ENCODE results near the gene HPSE2. TPM values are rescaled to one million over a fixed set of nuclear protein-coding genes. Genes with fewer than 3 reads are reported as not detected.

The HPSE2 gene
- total and polyA plus RNA-seq, 3 experiments from 2014 or later: 0.07 to 1.2 TPM; not detected in 1

DNA sequence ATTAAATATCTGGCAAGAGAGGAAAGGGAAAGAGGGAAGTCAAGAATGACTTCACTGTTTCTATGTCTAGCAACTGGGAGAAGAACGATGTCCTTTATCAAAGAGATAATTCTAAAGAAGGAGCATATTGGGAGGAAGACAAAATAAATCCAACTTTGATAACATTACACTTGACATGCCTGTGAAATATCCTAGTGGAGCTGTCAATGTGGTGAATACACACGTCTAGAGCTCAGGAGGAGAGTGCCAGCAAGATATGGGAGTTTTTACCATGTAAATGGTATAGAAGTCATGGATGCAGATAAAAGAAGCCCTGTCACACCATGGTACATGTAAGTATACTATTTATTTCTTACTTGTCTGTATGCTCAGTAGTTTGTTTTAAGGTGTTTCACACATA is 356.7 kb downstream of the HPSE2 start:
- Histone ChIP-seq H3K36me3 (ENCODE audit: insufficient read depth, low read length) (no peaks in the 10 kb centered on the region), H3K9me3 (ENCODE audit: low read length) (no peaks in the 10 kb centered on the region), H3K27me3 (ENCODE audit: insufficient read depth, low read length, poor library complexity, severe bottlenecking) (no peaks in the 10 kb centered on the region), H3K27ac (ENCODE audit: low read depth, low read length) (no peak overlapping the region), H3K4me1 (ENCODE audit: insufficient read depth, low read length) (no peaks in the 10 kb centered on the region), H3K4me3 (ENCODE audit: low read length) (no peak overlapping the region)
- CTCF ChIA-PET: no interaction called here
- DNase-seq: no peak
- Mint-ChIP-seq H3K4me3 (no peak overlapping the region), H3K36me3 (no peaks in the 10 kb centered on the region), H3K4me1 (no peaks in the 10 kb centered on the region), H3K27me3 (no peaks in the 10 kb centered on the region), H3K9me3 (peaks cover 0 to 4% (median 0%) of the 10 kb centered on the region in 5 donors), H3K27ac (no peak overlapping the region)
- POLR2A ChIA-PET: no interaction called here

DNA sequence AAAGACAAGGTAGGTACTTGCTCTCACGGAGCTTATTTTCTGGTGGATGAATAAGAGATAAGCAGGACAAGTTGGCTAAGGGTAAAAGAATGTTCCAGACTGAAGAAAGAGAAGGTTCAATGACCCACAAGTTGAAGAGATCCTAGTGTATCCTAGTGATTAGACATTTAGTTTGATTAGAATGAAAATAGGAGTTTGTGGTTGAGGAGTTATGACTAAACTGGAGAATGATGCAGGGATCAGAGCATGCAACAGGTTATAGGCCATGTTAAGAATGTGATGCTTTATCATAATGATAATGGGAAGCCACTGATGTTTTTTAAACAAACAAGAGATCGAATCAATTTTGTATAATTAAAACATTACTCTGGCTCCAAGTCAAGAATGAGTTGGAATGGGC is 357.2 kb downstream of the HPSE2 start:
- Histone ChIP-seq H3K4me3 (ENCODE audit: low read length) (no peak overlapping the region), H3K4me1 (ENCODE audit: insufficient read depth, low read length) (no peaks in the 10 kb centered on the region), H3K9me3 (ENCODE audit: low read length) (no peaks in the 10 kb centered on the region), H3K36me3 (ENCODE audit: insufficient read depth, low read length) (no peaks in the 10 kb centered on the region), H3K27me3 (ENCODE audit: insufficient read depth, low read length, poor library complexity, severe bottlenecking) (no peaks in the 10 kb centered on the region), H3K27ac (ENCODE audit: low read depth, low read length) (no peak overlapping the region)
- DNase-seq: no peak
- no peak overlapping the region for H3K27ac Mint-ChIP-seq
- H3K4me1 Mint-ChIP-seq: no peaks in the 10 kb centered on the region
- H3K36me3 Mint-ChIP-seq: no peaks in the 10 kb centered on the region
- H3K27me3 Mint-ChIP-seq: no peaks in the 10 kb centered on the region
- ChIA-PET CTCF (no interaction called here), POLR2A (no interaction called here)
- H3K4me3 Mint-ChIP-seq: no peak overlapping the region
- H3K9me3 Mint-ChIP-seq: peaks cover 0 to 4% (median 0%) of the 10 kb centered on the region in 5 donors

DNA sequence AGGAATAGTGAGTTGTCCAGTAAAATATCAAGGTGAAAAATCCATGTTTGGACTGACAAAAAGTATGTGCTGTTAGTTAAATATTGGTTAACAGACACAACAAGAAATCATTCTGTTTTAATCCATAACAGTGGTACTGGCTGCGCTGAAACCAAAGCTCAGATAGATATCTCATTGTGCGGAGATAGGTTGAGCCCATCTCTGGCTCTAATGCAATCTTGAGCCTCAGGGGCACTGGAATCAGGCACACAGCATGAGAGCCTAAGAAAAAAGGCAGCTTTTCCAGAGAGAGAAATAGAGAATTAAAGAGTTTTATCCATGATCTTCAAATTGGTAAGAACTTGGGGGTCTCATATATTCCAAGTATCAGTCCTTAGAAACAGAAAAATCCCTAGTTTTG is 373.7 kb downstream of the HPSE2 start:
- no peaks in the 10 kb centered on the region for H3K4me1 ChIP-seq (ENCODE audit: insufficient read depth, low read length)
- Mint-ChIP-seq H3K4me3 (no peak overlapping the region), H3K4me1 (no peaks in the 10 kb centered on the region), H3K9me3 (peaks cover 0 to 9% (median 2%) of the 10 kb centered on the region in 5 donors), H3K36me3 (no peaks in the 10 kb centered on the region), H3K27me3 (peaks cover 4% of the 10 kb centered on the region in 2 donors), H3K27ac (no peak overlapping the region)
- H3K27ac ChIP-seq (ENCODE audit: low read depth, low read length): no peak overlapping the region
- no peak overlapping the region for H3K4me3 ChIP-seq (ENCODE audit: low read length)
- ChIA-PET POLR2A (no interaction called here), CTCF (no interaction called here)
- H3K27me3 ChIP-seq (ENCODE audit: insufficient read depth, low read length, poor library complexity, severe bottlenecking): no peaks in the 10 kb centered on the region
- no peak for DNase-seq
- no peaks in the 10 kb centered on the region for H3K9me3 ChIP-seq (ENCODE audit: low read length)
- no peaks in the 10 kb centered on the region for H3K36me3 ChIP-seq (ENCODE audit: insufficient read depth, low read length)

DNA sequence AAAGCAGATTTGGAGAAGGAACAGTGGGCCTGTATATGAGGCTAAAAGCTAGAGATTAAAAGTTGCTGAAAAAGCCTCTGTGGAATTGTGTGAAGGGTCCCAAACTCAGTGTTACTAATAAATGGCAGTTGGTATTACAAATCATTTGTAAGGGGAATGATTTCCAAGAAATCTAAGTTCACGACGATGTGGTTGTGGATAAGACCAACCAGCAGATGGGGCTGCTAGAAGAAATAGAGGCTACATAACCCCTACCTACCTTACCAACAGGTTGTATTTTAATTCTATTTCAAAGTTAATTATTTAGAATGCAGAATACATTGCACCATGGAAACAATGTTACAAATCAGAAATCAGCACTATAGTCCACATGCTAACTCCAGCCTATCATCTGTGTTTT is 377.1 kb downstream of the HPSE2 start:
- no peaks in the 10 kb centered on the region for H3K36me3 ChIP-seq (ENCODE audit: insufficient read depth, low read length)

DNA sequence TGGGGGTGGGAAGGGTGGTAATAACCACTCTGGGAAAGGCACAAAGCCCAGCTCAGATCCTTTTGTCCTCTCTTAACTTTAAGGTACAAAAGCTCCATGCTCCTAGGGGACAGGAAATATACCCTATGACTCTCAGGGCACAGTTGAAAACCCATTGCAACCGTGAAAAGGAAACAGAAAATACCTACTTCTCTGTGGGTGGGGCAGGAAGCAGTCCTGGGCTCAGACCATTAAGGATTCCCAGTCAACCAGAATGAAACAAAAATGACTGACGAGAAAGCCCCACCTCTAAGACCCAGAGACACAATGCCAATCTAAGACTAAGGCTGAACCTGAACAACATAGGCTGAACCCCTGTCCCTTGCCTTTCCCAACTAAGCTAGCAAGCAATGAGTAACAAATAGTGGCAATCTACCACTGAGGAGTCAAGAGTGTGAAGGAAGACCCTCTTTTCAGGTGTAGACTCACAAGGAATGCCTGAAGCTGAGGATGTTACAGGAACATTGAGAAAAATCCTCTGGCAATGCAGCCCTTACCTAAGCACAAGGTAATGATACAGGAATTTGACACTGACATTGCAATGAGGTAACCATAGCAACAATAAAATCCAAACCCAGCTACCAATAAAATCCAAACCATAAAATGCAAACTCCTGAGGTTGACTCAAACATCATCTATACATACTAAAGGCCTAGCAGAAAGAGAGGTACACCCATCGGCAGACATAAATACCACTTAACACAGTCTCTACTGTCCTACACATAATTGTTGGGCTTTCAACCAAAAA is 380.1 kb downstream of the HPSE2 start:
- ChIA-PET CTCF (no interaction called here), POLR2A (no interaction called here)
- peaks cover under 1 to 1% of the 10 kb centered on the region in 2 donors for H3K27me3 Mint-ChIP-seq
- no peaks in the 10 kb centered on the region for H3K4me1 Mint-ChIP-seq
- no peaks in the 10 kb centered on the region for H3K4me1 ChIP-seq (ENCODE audit: insufficient read depth, low read length)
- DNase-seq: no peak
- H3K27ac ChIP-seq (ENCODE audit: low read depth, low read length): no peak overlapping the region
- H3K4me3 ChIP-seq (ENCODE audit: low read length): no peak overlapping the region
- no peaks in the 10 kb centered on the region for H3K36me3 ChIP-seq (ENCODE audit: insufficient read depth, low read length)
- no peaks in the 10 kb centered on the region for H3K36me3 Mint-ChIP-seq
- peaks cover 0 to 4% (median 0%) of the 10 kb centered on the region in 5 donors for H3K9me3 Mint-ChIP-seq
- no peaks in the 10 kb centered on the region for H3K9me3 ChIP-seq (ENCODE audit: low read length)
- H3K4me3 Mint-ChIP-seq: no peak overlapping the region
- H3K27me3 ChIP-seq (ENCODE audit: insufficient read depth, low read length, poor library complexity, severe bottlenecking): no peaks in the 10 kb centered on the region
- H3K27ac Mint-ChIP-seq: no peak overlapping the region

More for the DNA sequence above, 377.1 kb downstream of the HPSE2 start:
- Mint-ChIP-seq H3K27me3 (peaks cover 2 to 4% of the 10 kb centered on the region in 2 donors), H3K36me3 (no peaks in the 10 kb centered on the region), H3K9me3 (no peaks in the 10 kb centered on the region), H3K4me1 (no peaks in the 10 kb centered on the region), H3K27ac (no peak overlapping the region), H3K4me3 (no peak overlapping the region)
- ChIA-PET CTCF (no interaction called here), POLR2A (no interaction called here)
- Histone ChIP-seq H3K27ac (ENCODE audit: low read depth, low read length) (no peak overlapping the region), H3K4me1 (ENCODE audit: insufficient read depth, low read length) (no peaks in the 10 kb centered on the region), H3K9me3 (ENCODE audit: low read length) (no peaks in the 10 kb centered on the region), H3K27me3 (ENCODE audit: insufficient read depth, low read length, poor library complexity, severe bottlenecking) (no peaks in the 10 kb centered on the region), H3K4me3 (ENCODE audit: low read length) (no peak overlapping the region)
- no peak for DNase-seq

DNA sequence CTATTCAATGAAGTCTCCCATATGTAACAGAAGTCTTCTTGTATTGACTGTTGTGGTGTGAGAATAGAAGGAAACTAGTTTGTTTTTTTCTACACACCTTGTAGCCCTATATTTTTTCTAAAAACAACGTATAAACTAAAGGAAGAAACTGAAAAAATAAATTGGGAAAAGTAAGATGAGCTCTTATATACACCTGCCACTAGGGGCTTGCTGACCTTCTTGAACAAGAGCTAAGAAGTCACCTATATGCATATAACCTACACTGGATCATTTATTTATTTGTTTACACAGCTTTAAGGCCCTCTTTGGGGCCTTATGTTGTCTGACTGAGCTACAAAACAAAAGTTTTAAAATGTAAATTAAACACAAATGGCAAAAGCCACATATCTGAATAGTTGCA is 383.0 kb downstream of the HPSE2 start:
- no peak overlapping the region for H3K4me3 ChIP-seq (ENCODE audit: low read length)
- H3K4me1 Mint-ChIP-seq: no peaks in the 10 kb centered on the region
- H3K9me3 Mint-ChIP-seq: peaks cover 0 to 4% (median 0%) of the 10 kb centered on the region in 5 donors
- no peaks in the 10 kb centered on the region for H3K4me1 ChIP-seq (ENCODE audit: insufficient read depth, low read length)
- H3K27me3 Mint-ChIP-seq: peaks cover 0 to 1% of the 10 kb centered on the region in 2 donors
- POLR2A ChIA-PET: no interaction called here
- H3K9me3 ChIP-seq (ENCODE audit: low read length): no peaks in the 10 kb centered on the region
- CTCF ChIA-PET: no interaction called here
- no peak overlapping the region for H3K27ac ChIP-seq (ENCODE audit: low read depth, low read length)
- H3K27me3 ChIP-seq (ENCODE audit: insufficient read depth, low read length, poor library complexity, severe bottlenecking): no peaks in the 10 kb centered on the region
- no peaks in the 10 kb centered on the region for H3K36me3 ChIP-seq (ENCODE audit: insufficient read depth, low read length)
- no peak for DNase-seq
- no peak overlapping the region for H3K27ac Mint-ChIP-seq
- no peaks in the 10 kb centered on the region for H3K36me3 Mint-ChIP-seq
- H3K4me3 Mint-ChIP-seq: no peak overlapping the region

DNA sequence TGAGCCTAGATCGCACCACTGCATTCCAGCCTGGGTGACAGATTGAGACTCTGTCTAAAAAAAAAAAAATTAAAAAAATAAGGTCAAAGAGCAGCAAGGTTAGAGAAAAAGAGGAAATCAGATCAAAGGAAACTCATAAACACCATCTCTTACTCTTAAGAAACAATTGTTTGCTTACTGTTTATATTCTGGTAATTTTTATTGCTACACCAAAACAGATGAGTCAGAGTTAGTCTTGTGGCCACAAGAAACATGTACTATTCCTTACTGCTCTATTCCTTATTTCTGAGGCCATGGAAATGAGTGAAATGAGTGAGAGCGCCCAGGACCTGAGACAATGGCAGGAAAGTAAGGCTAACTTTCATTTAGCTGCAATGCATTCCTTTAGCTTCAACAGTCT is 387.3 kb downstream of the HPSE2 start:
- CTCF ChIA-PET: no interaction called here
- peaks cover 0 to under 1% of the 10 kb centered on the region in 2 donors for H3K27me3 Mint-ChIP-seq

DNA sequence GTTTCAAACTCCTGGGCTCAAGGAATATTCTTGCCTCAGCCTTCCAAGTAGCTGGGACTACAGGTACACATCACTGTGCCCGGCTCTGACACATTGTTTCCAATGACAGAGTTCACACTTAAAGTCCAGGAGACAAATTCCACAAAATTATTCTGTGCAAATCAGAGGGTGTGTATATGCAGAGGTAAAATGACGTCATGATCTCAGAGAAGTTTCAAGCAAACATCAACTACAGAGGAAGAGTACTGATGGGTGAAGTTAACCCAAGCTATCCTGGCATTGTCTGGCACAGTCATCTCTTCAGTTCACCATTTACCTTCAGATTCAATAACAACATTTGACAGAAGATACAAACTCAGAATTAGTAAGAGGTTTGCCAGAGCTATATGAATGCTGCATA is 388.9 kb downstream of the HPSE2 start:
- Histone ChIP-seq H3K4me1 (ENCODE audit: insufficient read depth, low read length) (no peaks in the 10 kb centered on the region), H3K4me3 (ENCODE audit: low read length) (no peak overlapping the region), H3K27me3 (ENCODE audit: insufficient read depth, low read length, poor library complexity, severe bottlenecking) (no peaks in the 10 kb centered on the region), H3K9me3 (ENCODE audit: low read length) (no peaks in the 10 kb centered on the region), H3K36me3 (ENCODE audit: insufficient read depth, low read length) (no peaks in the 10 kb centered on the region), H3K27ac (ENCODE audit: low read depth, low read length) (no peak overlapping the region)
- Mint-ChIP-seq H3K27ac (no peak overlapping the region), H3K36me3 (no peaks in the 10 kb centered on the region), H3K27me3 (peaks cover 0 to 1% of the 10 kb centered on the region in 2 donors), H3K4me3 (no peak overlapping the region), H3K9me3 (peaks cover 0 to 1% (median 0%) of the 10 kb centered on the region in 5 donors), H3K4me1 (no peaks in the 10 kb centered on the region)
- CTCF ChIA-PET: no interaction called here
- POLR2A ChIA-PET: no interaction called here
- DNase-seq: no peak

More for the DNA sequence above, 387.3 kb downstream of the HPSE2 start:
- POLR2A ChIA-PET: no interaction called here
- no peaks in the 10 kb centered on the region for H3K4me1 Mint-ChIP-seq
- no peaks in the 10 kb centered on the region for H3K36me3 Mint-ChIP-seq
- H3K27ac ChIP-seq (ENCODE audit: low read depth, low read length): no peak overlapping the region
- H3K4me1 ChIP-seq (ENCODE audit: insufficient read depth, low read length): no peaks in the 10 kb centered on the region
- no peak overlapping the region for H3K27ac Mint-ChIP-seq
- H3K36me3 ChIP-seq (ENCODE audit: insufficient read depth, low read length): no peaks in the 10 kb centered on the region
- H3K9me3 Mint-ChIP-seq: peaks cover 0 to 6% (median 0%) of the 10 kb centered on the region in 5 donors
- DNase-seq: no peak
- H3K4me3 ChIP-seq (ENCODE audit: low read length): no peak overlapping the region
- H3K27me3 ChIP-seq (ENCODE audit: insufficient read depth, low read length, poor library complexity, severe bottlenecking): no peaks in the 10 kb centered on the region
- H3K4me3 Mint-ChIP-seq: no peak overlapping the region
- H3K9me3 ChIP-seq (ENCODE audit: low read length): no peaks in the 10 kb centered on the region
